Testis (tissue), 2 donors: ENCODE results near the gene ALDOB.

Experiments used
- CTCF ChIP-seq, 3 experiments: fragments of 450-650 bp in 2 of 3; fragments of 200-600 bp in 1 of 3; sonication (generic) in 1 of 3; IDR thresholded peaks; one replicate each; pipeline ENCODE4 v1.5.1; 2016 to 2019; ENCODE audit warnings: antibody characterized with exemption in 3 of 3, mild to moderate bottlenecking in 2 of 3, moderate library complexity in 1 of 3
- POLR2A ChIP-seq: fragments of 450-650 bp; IDR thresholded peaks from one replicate; pipeline ENCODE4 v1.6.1; 2017; ENCODE audit warnings: antibody characterized with exemption, mild to moderate bottlenecking, moderate library complexity

DNA sequence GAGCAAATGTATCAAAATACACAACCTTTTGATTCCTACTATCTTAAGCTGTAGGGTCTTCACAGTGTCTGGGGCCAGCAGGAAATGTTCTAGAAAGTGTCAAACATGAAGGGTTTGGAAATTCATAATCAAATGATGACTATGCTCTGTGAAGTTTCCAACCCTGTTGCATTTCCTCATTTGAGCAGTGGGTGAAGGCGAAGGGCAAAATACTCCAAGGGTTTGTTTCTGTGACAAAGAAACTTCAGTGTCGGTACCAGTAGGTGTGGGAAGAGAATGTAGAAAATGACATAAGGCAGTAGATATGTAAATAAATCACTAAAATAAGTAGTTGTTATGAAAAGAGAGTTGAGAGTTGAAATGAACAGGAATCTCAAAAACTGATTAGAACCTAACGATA, 576 bp downstream of the ALDOB start:
- TF ChIP-seq CTCF (IDR thresholded peaks at IDR 0.05) (no peak), POLR2A (no peak)
